BLaER1 treated with 17β-estradiol and CSF1 and Interleukin-3, amounts not matched to agents 10 nM and 100 nM (cell line): ENCODE data around the gene HLA-DMA.

Experiments used
- H3K27ac ChIP-seq, 11 experiments: shearing (Covaris generic); formaldehyde crosslinking; 2 replicates each; pipeline ENCODE4 v1.8.1; 2022
- H3K27me3 ChIP-seq, 11 experiments: shearing (Covaris generic); formaldehyde crosslinking; 2 replicates each; pipeline ENCODE4 v1.8.1; 2022
- H3K36me3 ChIP-seq, 11 experiments: shearing (Covaris generic); formaldehyde crosslinking; 2 replicates each; pipeline ENCODE4 v1.8.1; 2022
- H3K4me1 ChIP-seq, 10 experiments: shearing (Covaris generic); formaldehyde crosslinking; 2 replicates each; pipeline ENCODE4 v1.8.1; 2022
- H3K4me2 ChIP-seq, 11 experiments: shearing (Covaris generic); formaldehyde crosslinking; 2 replicates each; pipeline ENCODE4 v1.8.1; 2022
- H3K4me3 ChIP-seq, 10 experiments: shearing (Covaris generic); formaldehyde crosslinking; 2 replicates each; pipeline ENCODE4 v1.8.1; 2022
- H3K9ac ChIP-seq, 11 experiments: shearing (Covaris generic); formaldehyde crosslinking; 2 replicates each; pipeline ENCODE4 v1.8.1; 2022
- H3K9me3 ChIP-seq, 11 experiments: shearing (Covaris generic); formaldehyde crosslinking; replicated peaks in 1 of 11; 2 replicates each; pipeline ENCODE4 v1.8.1; 2022
- H4K20me1 ChIP-seq, 11 experiments: shearing (Covaris generic); formaldehyde crosslinking; 2 replicates each; pipeline ENCODE4 v1.8.1; 2022
- Cebpa-rat ChIP-seq, 11 experiments: shearing (Covaris generic); IDR thresholded peaks; 2 replicates each; pipeline ENCODE4 v1.8.1; 2022

HLA-DMA gene

DNA sequence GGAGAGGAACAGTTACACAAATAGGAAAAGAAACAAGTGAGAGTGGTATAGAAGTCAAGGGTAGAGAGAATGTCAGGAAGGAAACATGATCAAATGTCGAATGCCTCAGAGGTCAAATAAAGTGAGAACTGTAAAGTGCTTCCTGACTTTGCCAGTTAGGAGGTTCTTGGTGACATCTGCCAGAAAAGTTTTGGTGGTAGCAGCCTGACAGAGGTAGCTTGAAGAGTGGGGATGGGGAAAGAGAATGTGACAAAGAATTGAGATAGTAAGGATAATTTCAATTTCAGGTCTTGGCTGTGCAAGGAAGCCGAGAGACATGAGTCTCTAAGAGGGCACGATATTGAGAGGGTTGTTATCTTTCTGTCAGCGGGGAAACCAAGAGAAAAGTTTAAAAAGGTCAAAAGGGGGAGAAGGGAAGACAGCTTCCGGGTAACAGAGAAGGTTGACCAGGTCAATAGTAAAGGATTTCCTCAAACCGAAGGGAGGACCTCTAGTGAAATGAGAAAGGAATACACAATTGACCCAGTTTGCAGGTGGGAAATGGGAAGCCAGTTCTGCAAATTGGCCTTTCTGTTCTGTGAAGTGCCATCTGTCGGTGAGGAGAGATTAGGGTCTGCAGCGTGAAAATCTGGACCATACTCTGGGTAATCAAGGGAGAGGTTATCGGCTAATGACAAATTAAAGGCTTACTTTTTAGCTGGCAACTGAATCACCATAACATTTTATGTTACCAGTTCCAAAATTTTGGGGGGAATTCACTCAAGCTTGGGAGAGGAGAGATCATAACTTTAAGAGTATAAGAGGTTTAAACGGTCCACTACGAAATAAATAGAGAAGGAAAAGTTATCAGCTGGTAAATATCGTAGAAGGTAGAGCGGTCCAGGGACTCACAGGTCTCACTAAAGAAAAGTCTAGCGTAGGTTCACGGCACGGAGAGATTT, 14.5 kb upstream of the HLA-DMA start:
- H3K4me1 ChIP-seq, result peaks cover 27 to 49% (median 36%) of the 10 kb centered on the region in 10 experiments

GRCh38 chr6:32964776-32965175, 11.9 kb upstream of the HLA-DMA start:
- Histone ChIP-seq H3K4me1 (peaks cover 29 to 59% (median 42%) of the 10 kb centered on the region in 10 experiments), H3K27me3 (no peaks in the 10 kb centered on the region), H4K20me1 (no peaks in the 10 kb centered on the region), H3K4me2 (peak overlapping the region in 2 of 11 experiments; percentile 56 to 61; a peak in 2 of 22 replicates), H3K9me3 (peaks cover 0 to 5% (median 0%) of the 10 kb centered on the region in 11 experiments; a peak in 2 of 22 replicates), H3K27ac (no peak overlapping the region), H3K36me3 (no peaks in the 10 kb centered on the region), H3K4me3 (no peak overlapping the region), H3K9ac (no peak overlapping the region)
- TF ChIP-seq Cebpa-rat (IDR thresholded peaks at IDR 0.05), result no peak

More for the DNA sequence above, 14.5 kb upstream of the HLA-DMA start:
- Histone ChIP-seq H3K27ac (peak overlapping the region; percentile 98 to 100 (median 100)), H3K9me3 (peaks cover 0 to under 1% (median 0%) of the 10 kb centered on the region in 11 experiments; a peak in 6 of 22 replicates), H3K4me3 (peak overlapping the region; percentile 67 to 99 (median 78)), H4K20me1 (peaks cover 3 to 4% (median 3%) of the 10 kb centered on the region in 11 experiments), H3K4me2 (peak overlapping the region; percentile 76 to 95 (median 86)), H3K27me3 (no peaks in the 10 kb centered on the region), H3K9ac (peak overlapping the region; percentile 96 to 100 (median 99)), H3K36me3 (peaks cover 3 to 4% (median 3%) of the 10 kb centered on the region in 11 experiments)
- TF ChIP-seq Cebpa-rat (IDR thresholded peaks at IDR 0.05), result no peak

DNA sequence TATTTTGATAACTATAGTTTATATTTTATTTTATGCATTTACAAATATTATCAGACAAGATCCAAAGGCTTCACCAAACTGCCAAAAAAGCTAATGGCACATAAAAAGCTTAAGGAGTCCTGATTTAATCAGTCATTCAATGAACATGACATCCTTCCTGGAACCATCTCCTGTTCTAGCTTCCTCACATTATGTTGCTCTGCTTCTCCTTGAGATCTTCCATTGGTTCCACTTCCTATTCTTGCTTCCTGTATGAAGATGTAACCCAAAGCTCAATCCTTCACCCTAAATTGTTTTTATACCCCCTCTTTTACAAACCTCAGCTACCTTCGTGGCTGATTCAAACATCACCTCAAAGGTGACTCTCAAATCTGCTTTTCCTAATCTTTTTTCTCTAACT, 11.0 kb upstream of the HLA-DMA start:
- no peak overlapping the region for H3K9ac ChIP-seq
- no peaks in the 10 kb centered on the region for H3K27me3 ChIP-seq
- H3K4me2 ChIP-seq, result peak overlapping the region in 9 of 11 experiments; percentile 5 to 61 (median 26); a peak in 15 of 22 replicates
- no peak for TF ChIP-seq Cebpa-rat (IDR thresholded peaks at IDR 0.05)
- H3K4me1 ChIP-seq, result peaks cover 29 to 59% (median 42%) of the 10 kb centered on the region in 10 experiments
- no peak overlapping the region for H3K4me3 ChIP-seq
- peaks cover 0 to 5% (median 0%) of the 10 kb centered on the region in 11 experiments; a peak in 2 of 22 replicates for H3K9me3 ChIP-seq
- H4K20me1 ChIP-seq, result no peaks in the 10 kb centered on the region
- H3K27ac ChIP-seq, result no peak overlapping the region
- H3K36me3 ChIP-seq, result no peaks in the 10 kb centered on the region

- H3K27ac ChIP-seq, result no peak overlapping the region
- H3K36me3 ChIP-seq, result no peaks in the 10 kb centered on the region
- no peak for TF ChIP-seq Cebpa-rat (IDR thresholded peaks at IDR 0.05)
- no peaks in the 10 kb centered on the region for H4K20me1 ChIP-seq
- H3K4me3 ChIP-seq, result no peak overlapping the region
- no peaks in the 10 kb centered on the region for H3K27me3 ChIP-seq
- peaks cover 26 to 58% (median 37%) of the 10 kb centered on the region in 10 experiments for H3K4me1 ChIP-seq
- H3K4me2 ChIP-seq, result peak overlapping the region in 7 of 11 experiments; percentile 30 to 79 (median 66); a peak in 14 of 22 replicates
- H3K9me3 ChIP-seq, result peaks cover 0 to 5% (median 0%) of the 10 kb centered on the region in 11 experiments; a peak in 2 of 22 replicates
- no peak overlapping the region for H3K9ac ChIP-seq
Observed at GRCh38 chr6:32962213-32962826, 9.4 kb upstream of the HLA-DMA start.

GRCh38 chr6:32960563-32960962, 7.7 kb upstream of the HLA-DMA start:
- no peaks in the 10 kb centered on the region for H3K27me3 ChIP-seq
- H3K27ac ChIP-seq, result no peak overlapping the region
- H3K4me1 ChIP-seq, result peaks cover 20 to 51% (median 30%) of the 10 kb centered on the region in 10 experiments
- no peak overlapping the region for H3K9ac ChIP-seq
- no peak overlapping the region for H3K4me3 ChIP-seq
- no peak overlapping the region for H3K4me2 ChIP-seq
- peaks cover 0 to 5% (median 0%) of the 10 kb centered on the region in 11 experiments; a peak in 2 of 22 replicates for H3K9me3 ChIP-seq
- no peaks in the 10 kb centered on the region for H4K20me1 ChIP-seq
- no peak for TF ChIP-seq Cebpa-rat (IDR thresholded peaks at IDR 0.05)
- H3K36me3 ChIP-seq, result no peaks in the 10 kb centered on the region

- Histone ChIP-seq H3K4me2 (peak overlapping the region in 10 of 11 experiments; percentile 10 to 68 (median 48); a peak in 17 of 22 replicates), H3K4me1 (peaks cover 46 to 52% (median 48%) of the 10 kb centered on the region in 10 experiments), H3K4me3 (no peak overlapping the region), H3K27me3 (no peaks in the 10 kb centered on the region), H3K9me3 (no peaks in the 10 kb centered on the region), H3K9ac (no peak overlapping the region), H3K27ac (no peak overlapping the region), H4K20me1 (no peaks in the 10 kb centered on the region), H3K36me3 (no peaks in the 10 kb centered on the region)
- no peak for TF ChIP-seq Cebpa-rat (IDR thresholded peaks at IDR 0.05)
Observed at GRCh38 chr6:32956176-32956575, 3.3 kb upstream of the HLA-DMA start.

DNA sequence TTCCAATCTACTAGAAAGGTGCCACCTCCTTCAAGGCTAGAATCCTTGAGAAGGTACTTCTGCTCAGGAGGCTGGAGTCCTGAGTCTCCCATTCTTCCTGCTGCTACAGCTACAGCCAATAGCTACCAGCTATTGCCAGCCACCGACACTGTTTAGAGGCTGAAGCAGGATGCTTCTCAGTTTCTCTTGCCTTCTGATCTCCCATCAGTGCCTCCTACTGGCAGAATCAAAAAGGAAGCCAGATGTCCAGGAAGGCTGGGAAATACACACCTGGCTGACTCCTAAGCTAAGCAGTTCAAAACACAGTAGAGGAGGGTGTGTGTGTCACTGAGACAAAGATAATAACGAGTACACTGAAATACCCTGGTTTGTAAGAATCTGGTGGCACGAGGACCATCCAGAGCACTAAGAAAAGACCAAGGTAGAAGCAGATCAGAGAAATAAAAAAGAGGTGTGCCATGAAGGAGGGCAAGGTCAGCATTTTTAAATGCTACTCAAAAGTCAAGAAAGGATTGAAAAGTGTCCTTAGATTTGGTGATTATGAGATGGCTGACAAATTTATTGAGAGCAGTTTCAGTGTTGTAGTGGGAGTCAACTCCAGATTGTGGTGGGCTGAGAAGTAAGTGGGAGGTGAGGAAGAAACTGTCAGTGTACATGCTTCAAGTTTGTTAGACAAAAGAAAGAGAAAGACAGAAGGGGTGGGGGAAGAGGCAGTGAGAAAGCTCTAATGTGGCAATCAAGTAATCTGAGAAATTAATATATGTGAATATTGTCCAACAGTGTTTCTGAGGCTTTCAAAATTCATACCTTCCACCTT, 2.3 kb upstream of the HLA-DMA start:
- Histone ChIP-seq H3K27me3 (no peaks in the 10 kb centered on the region), H3K4me3 (no peak overlapping the region), H3K36me3 (peaks cover 0 to 7% (median 3%) of the 10 kb centered on the region in 11 experiments; a peak in 6 of 22 replicates), H3K4me2 (peak overlapping the region; percentile 10 to 92 (median 57); a peak in 19 of 22 replicates), H3K27ac (peak overlapping the region in 2 of 11 experiments; percentile 9 to 10; a peak in 1 of 22 replicates), H4K20me1 (no peaks in the 10 kb centered on the region; a peak in 1 of 22 replicates), H3K9ac (no peak overlapping the region), H3K9me3 (no peaks in the 10 kb centered on the region), H3K4me1 (peaks cover 56 to 62% (median 58%) of the 10 kb centered on the region in 10 experiments)
- TF ChIP-seq Cebpa-rat (IDR thresholded peaks at IDR 0.05), result no peak

- peak overlapping the region; percentile 10 to 92 (median 57); a peak in 18 of 22 replicates for H3K4me2 ChIP-seq
- peaks cover 0 to 3% (median 0%) of the 10 kb centered on the region in 11 experiments; a peak in 4 of 22 replicates for H4K20me1 ChIP-seq
- peaks cover 6 to 16% (median 11%) of the 10 kb centered on the region in 11 experiments; a peak in 17 of 22 replicates for H3K36me3 ChIP-seq
- H3K27ac ChIP-seq, result 0 out of 22 replicates have a peak overlapping the region, but pooled peaks of 1 of the 11 experiments have one; percentile 2
- TF ChIP-seq Cebpa-rat (IDR thresholded peaks at IDR 0.05), result no peak
- H3K27me3 ChIP-seq, result no peaks in the 10 kb centered on the region
- no peak overlapping the region for H3K9ac ChIP-seq
- no peaks in the 10 kb centered on the region for H3K9me3 ChIP-seq
- peaks cover 65 to 71% (median 67%) of the 10 kb centered on the region in 10 experiments for H3K4me1 ChIP-seq
- H3K4me3 ChIP-seq, result no peak overlapping the region
Observed at GRCh38 chr6:32954267-32954666, 1.4 kb upstream of the HLA-DMA start.
